ENCODE results near the gene DOCK1.
A peak's percentile ranks its signal among the peaks of the same experiment; 100 is the strongest.

Gene DOCK1

GRCh38 chr10:127088908-127089307, 183.7 kb downstream of the DOCK1 start:
- no peak for DNase-seq (ENCODE audit: low spot score)

GRCh38 chr10:127089446-127089845, 184.2 kb downstream of the DOCK1 start:
- DNase-seq (ENCODE audit: low spot score): no peak

- no peak for DNase-seq (ENCODE audit: low spot score)
Measured at GRCh38 chr10:127090138-127090537, 184.9 kb downstream of the DOCK1 start.

- DNase-seq (ENCODE audit: low spot score): no peak
Measured at GRCh38 chr10:127091354-127091753, 186.1 kb downstream of the DOCK1 start.

GRCh38 chr10:127092916-127093315, 187.7 kb downstream of the DOCK1 start:
- no peak for DNase-seq (ENCODE audit: low spot score)

- DNase-seq (ENCODE audit: low spot score): no peak
Measured at GRCh38 chr10:127094984-127095383, 189.8 kb downstream of the DOCK1 start.

GRCh38 chr10:127100983-127101615, 195.9 kb downstream of the DOCK1 start:
- no peak for DNase-seq (ENCODE audit: low spot score)

- no peak for DNase-seq (ENCODE audit: low spot score)
Measured at GRCh38 chr10:127102176-127102575, 196.9 kb downstream of the DOCK1 start.

GRCh38 chr10:127115100-127115499, 209.9 kb downstream of the DOCK1 start:
- DNase-seq (ENCODE audit: low spot score): no peak

GRCh38 chr10:127117125-127117524, 211.9 kb downstream of the DOCK1 start:
- peak; percentile 27 for DNase-seq (ENCODE audit: low spot score)

- DNase-seq (ENCODE audit: low spot score): no peak
Measured at GRCh38 chr10:127118034-127118433, 212.8 kb downstream of the DOCK1 start.

GRCh38 chr10:127119936-127120335, 214.7 kb downstream of the DOCK1 start:
- DNase-seq (ENCODE audit: low spot score): no peak

GRCh38 chr10:127122831-127123230, 217.6 kb downstream of the DOCK1 start:
- no peak for DNase-seq (ENCODE audit: low spot score)

- DNase-seq (ENCODE audit: low spot score): no peak
Measured at GRCh38 chr10:127123626-127124025, 218.4 kb downstream of the DOCK1 start.

- DNase-seq (ENCODE audit: low spot score): no peak
Measured at GRCh38 chr10:127125331-127125730, 220.1 kb downstream of the DOCK1 start.

GRCh38 chr10:127127822-127128221, 222.6 kb downstream of the DOCK1 start:
- DNase-seq (ENCODE audit: low spot score): no peak

GRCh38 chr10:127129104-127129503, 223.9 kb downstream of the DOCK1 start:
- no peak for DNase-seq (ENCODE audit: low spot score)

GRCh38 chr10:127132451-127132850, 227.2 kb downstream of the DOCK1 start:
- no peak for DNase-seq (ENCODE audit: low spot score)

- no peak for DNase-seq (ENCODE audit: low spot score)
Measured at GRCh38 chr10:127133225-127133624, 228.0 kb downstream of the DOCK1 start.

GRCh38 chr10:127133672-127134500, 228.7 kb downstream of the DOCK1 start:
- DNase-seq (ENCODE audit: low spot score): peak; percentile 15

- no peak for DNase-seq (ENCODE audit: low spot score)
Measured at GRCh38 chr10:127135844-127136577, 230.8 kb downstream of the DOCK1 start.

GRCh38 chr10:127137391-127137790, 232.2 kb downstream of the DOCK1 start:
- no peak for DNase-seq (ENCODE audit: low spot score)

- no peak for DNase-seq (ENCODE audit: low spot score)
Measured at GRCh38 chr10:127142136-127142535, 236.9 kb downstream of the DOCK1 start.

All from HuH-7.5 (cell line).